Caco-2 (cell line): Measurements from ENCODE around the gene CYREN. TPM values are rescaled to one million over a fixed set of nuclear protein-coding genes. Genes with fewer than 3 reads are reported as not detected.

Experiments
- BruUV-seq: library from RNA; stranded (reverse); fragments of 400-500 nt; replicated peaks from 2 replicates; lab custom pipeline; 2021; lab: Mats Ljungman, UMichigan
- CTCF ChIA-PET: fragments of 300-600 bp; sonication (Branson Sonifier 250); formaldehyde crosslinking; loops from one replicate; lab custom pipeline; 2022; ENCODE audit warnings: antibody characterized with exemption; lab: Charles Lee
- POLR2A ChIA-PET: fragments of 300-600 bp; sonication (Branson Sonifier 250); formaldehyde crosslinking; loops from one replicate; lab custom pipeline; 2022; ENCODE audit warnings: antibody characterized with exemption; lab: Charles Lee
- DNase-seq, 2 experiments: peaks; one replicate each; pipeline versions ENCODE4 v3.0.0 to v3.0.0-alpha.2; 2020 to 2022
- H3K27me3 ChIP-seq: replicated peaks from 2 replicates; pipeline ENCODE4 v1.6.0; 2011; ENCODE audit warnings: low read length; ENCODE audit not compliant: control insufficient read depth, insufficient read depth
- H3K36me3 ChIP-seq: 2 replicates; pipeline ENCODE4 v1.5.1; 2011; ENCODE audit warnings: low read length; ENCODE audit not compliant: control insufficient read depth, insufficient read depth
- H3K4me1 ChIP-seq: fragments of 250-450 bp; sonication (Bioruptor Pico); 2 replicates; pipeline ENCODE4 v1.5.1; 2020; ENCODE audit warnings: mild to moderate bottlenecking
- H3K4me3 ChIP-seq: 2 replicates; pipeline ENCODE4 v1.5.1; 2011; ENCODE audit warnings: low read depth, mild to moderate bottlenecking, control low read depth, low read length
- H3K9me3 ChIP-seq: fragments of 250-450 bp; sonication (Bioruptor Pico); 2 replicates; pipeline ENCODE4 v1.5.1; 2020; ENCODE audit warnings: mild to moderate bottlenecking, moderate library complexity
- H3K27ac Mint-ChIP-seq: one replicate; pipeline ENCODE4 v1.8.0; 2022; ENCODE audit warnings: mixed read lengths; ENCODE audit not compliant: unreplicated experiment
- H3K27me3 Mint-ChIP-seq: one replicate; pipeline ENCODE4 v1.8.0; 2022; ENCODE audit warnings: mixed read lengths; ENCODE audit not compliant: insufficient read depth, unreplicated experiment
- H3K36me3 Mint-ChIP-seq: one replicate; pipeline ENCODE4 v1.8.0; 2022; ENCODE audit warnings: mild to moderate bottlenecking, mixed read lengths; ENCODE audit not compliant: insufficient read depth, unreplicated experiment
- H3K4me1 Mint-ChIP-seq: one replicate; pipeline ENCODE4 v1.8.0; 2022; ENCODE audit warnings: low read depth, mixed read lengths; ENCODE audit not compliant: unreplicated experiment
- H3K4me3 Mint-ChIP-seq: one replicate; pipeline ENCODE4 v1.8.0; 2022; ENCODE audit warnings: mild to moderate bottlenecking, moderate library complexity, mixed read lengths; ENCODE audit not compliant: unreplicated experiment
- H3K9me3 Mint-ChIP-seq: one replicate; pipeline ENCODE4 v1.8.0; 2022; ENCODE audit warnings: mixed read lengths; ENCODE audit not compliant: unreplicated experiment
- intact Hi-C: fragments of 100-400 bp; cut with micrococcal nuclease; formaldehyde crosslinking; loops from one replicate; pipeline ENCODE4 v1.10.0; 2022; ENCODE audit not compliant: unreplicated experiment
- total RNA-seq: library from RNA; stranded (reverse); gene quantifications from 2 replicates; pipeline ENCODE4 v1.2.3, GENCODE V29; 2022
- TF ChIP-seq, protein P1 (sequence below), 2 experiments: fragments of 200-600 bp in 1 of 2; IDR thresholded peaks; 1 replicate in 1 of 2; 2 replicates in 1 of 2; pipeline versions ENCODE4 v1.5.1 to v1.8.0; 2011 to 2022; ENCODE audit warnings: antibody characterized with exemption in 1 of 2, control low read depth in 1 of 2, inconsistent platforms in 1 of 2, low read depth in 1 of 2, low read length in 1 of 2, mild to moderate bottlenecking in 1 of 2, moderate library complexity in 1 of 2; ENCODE audit not compliant: insufficient read depth in 1 of 2, severe bottlenecking in 1 of 2, unreplicated experiment in 1 of 2

Gene CYREN
- total RNA-seq, 1 experiment from 2014 or later: 60.9 TPM

DNA sequence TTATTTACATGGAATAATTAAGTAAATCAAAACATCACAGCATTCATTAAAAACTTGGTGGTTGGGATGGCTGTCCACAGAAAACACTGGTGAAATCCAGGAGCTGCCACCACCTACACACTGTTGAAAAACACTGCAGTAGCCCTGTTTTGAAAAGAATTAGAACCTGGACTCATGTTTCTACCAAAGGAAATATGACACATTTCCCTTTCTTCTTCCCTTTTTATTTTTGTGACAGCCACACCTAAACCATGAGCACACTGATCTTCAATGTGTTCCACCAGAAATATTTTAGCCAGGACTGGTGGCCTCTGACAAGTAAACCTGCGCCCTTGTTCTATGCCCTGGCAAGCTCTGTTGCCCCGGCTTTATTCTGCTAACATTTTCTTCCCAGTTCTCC lies 19.4 kb downstream of the CYREN start:
- Mint-ChIP-seq H3K9me3 (peaks cover 34% of the 10 kb centered on the region), H3K4me1 (peaks cover 21% of the 10 kb centered on the region), H3K4me3 (no peak overlapping the region), H3K36me3 (peaks cover 11% of the 10 kb centered on the region), H3K27ac (no peak overlapping the region), H3K27me3 (no peaks in the 10 kb centered on the region)
- ChIA-PET CTCF (no interaction called here), POLR2A (no interaction called here)
- BruUV-seq: no TSS peak
- H3K4me3 ChIP-seq: no peak overlapping the region
- intact Hi-C loops: no loop called here
- no peaks in the 10 kb centered on the region for H3K27me3 ChIP-seq
- peaks cover 14% of the 10 kb centered on the region for H3K4me1 ChIP-seq
- no peak for DNase-seq
- H3K36me3 ChIP-seq: no peaks in the 10 kb centered on the region
- TF ChIP-seq, protein P1, sequence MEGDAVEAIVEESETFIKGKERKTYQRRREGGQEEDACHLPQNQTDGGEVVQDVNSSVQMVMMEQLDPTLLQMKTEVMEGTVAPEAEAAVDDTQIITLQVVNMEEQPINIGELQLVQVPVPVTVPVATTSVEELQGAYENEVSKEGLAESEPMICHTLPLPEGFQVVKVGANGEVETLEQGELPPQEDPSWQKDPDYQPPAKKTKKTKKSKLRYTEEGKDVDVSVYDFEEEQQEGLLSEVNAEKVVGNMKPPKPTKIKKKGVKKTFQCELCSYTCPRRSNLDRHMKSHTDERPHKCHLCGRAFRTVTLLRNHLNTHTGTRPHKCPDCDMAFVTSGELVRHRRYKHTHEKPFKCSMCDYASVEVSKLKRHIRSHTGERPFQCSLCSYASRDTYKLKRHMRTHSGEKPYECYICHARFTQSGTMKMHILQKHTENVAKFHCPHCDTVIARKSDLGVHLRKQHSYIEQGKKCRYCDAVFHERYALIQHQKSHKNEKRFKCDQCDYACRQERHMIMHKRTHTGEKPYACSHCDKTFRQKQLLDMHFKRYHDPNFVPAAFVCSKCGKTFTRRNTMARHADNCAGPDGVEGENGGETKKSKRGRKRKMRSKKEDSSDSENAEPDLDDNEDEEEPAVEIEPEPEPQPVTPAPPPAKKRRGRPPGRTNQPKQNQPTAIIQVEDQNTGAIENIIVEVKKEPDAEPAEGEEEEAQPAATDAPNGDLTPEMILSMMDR (IDR thresholded peaks at IDR 0.05; ENCODE audit: insufficient read depth in 1 of 2, low read depth in 1 of 2, low read length in 1 of 2, severe bottlenecking in 1 of 2, unreplicated experiment in 1 of 2): no peak
- peaks cover 23% of the 10 kb centered on the region for H3K9me3 ChIP-seq

DNA sequence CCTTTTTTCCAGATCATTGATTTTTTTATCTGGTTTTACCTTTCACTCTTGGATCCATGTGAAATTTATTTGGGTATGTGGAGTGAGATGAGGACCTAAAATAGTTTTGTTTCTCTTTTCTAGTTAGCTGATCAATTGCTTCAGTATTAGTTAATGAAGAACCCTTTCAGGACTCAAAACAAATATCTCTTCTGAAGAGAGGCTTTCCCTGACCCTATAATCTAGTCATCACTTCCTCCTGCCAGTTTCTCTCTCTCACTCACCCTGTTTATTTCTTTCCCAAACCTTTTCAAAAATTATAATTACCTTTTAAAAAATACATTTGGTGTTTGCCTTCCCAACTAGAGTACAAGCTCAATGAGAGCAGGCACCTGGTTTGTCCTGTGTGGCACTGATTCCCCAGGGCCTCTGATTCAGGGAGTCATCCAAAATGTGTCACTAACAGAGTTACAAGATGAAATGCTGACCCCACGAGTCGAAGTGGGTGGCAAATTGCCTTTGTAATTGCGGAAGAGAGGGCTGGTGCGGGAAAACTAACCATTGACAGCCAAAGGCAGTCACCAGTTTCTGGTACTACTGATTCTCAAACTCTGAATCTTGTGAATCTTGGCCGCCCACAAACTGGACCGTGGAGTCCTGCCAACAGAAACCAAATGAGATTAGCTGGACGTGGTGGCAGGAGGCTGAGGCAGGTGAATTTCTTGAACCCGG lies 20.3 kb downstream of the CYREN start:
- Mint-ChIP-seq H3K4me1 (peaks cover 21% of the 10 kb centered on the region), H3K36me3 (peaks cover 11% of the 10 kb centered on the region), H3K4me3 (no peak overlapping the region), H3K27me3 (no peaks in the 10 kb centered on the region), H3K9me3 (peaks cover 25% of the 10 kb centered on the region), H3K27ac (no peak overlapping the region)
- DNase-seq: no peak
- no TSS peak for BruUV-seq
- H3K27me3 ChIP-seq: no peaks in the 10 kb centered on the region
- H3K4me1 ChIP-seq: peaks cover 14% of the 10 kb centered on the region
- H3K36me3 ChIP-seq: no peaks in the 10 kb centered on the region
- intact Hi-C loops: no loop called here
- ChIA-PET POLR2A (no interaction called here), CTCF (no interaction called here)
- H3K9me3 ChIP-seq: peaks cover 18% of the 10 kb centered on the region
- TF ChIP-seq, protein P1 (IDR thresholded peaks at IDR 0.05; ENCODE audit: insufficient read depth in 1 of 2, low read depth in 1 of 2, low read length in 1 of 2, severe bottlenecking in 1 of 2, unreplicated experiment in 1 of 2): no peak
- H3K4me3 ChIP-seq: no peak overlapping the region

DNA sequence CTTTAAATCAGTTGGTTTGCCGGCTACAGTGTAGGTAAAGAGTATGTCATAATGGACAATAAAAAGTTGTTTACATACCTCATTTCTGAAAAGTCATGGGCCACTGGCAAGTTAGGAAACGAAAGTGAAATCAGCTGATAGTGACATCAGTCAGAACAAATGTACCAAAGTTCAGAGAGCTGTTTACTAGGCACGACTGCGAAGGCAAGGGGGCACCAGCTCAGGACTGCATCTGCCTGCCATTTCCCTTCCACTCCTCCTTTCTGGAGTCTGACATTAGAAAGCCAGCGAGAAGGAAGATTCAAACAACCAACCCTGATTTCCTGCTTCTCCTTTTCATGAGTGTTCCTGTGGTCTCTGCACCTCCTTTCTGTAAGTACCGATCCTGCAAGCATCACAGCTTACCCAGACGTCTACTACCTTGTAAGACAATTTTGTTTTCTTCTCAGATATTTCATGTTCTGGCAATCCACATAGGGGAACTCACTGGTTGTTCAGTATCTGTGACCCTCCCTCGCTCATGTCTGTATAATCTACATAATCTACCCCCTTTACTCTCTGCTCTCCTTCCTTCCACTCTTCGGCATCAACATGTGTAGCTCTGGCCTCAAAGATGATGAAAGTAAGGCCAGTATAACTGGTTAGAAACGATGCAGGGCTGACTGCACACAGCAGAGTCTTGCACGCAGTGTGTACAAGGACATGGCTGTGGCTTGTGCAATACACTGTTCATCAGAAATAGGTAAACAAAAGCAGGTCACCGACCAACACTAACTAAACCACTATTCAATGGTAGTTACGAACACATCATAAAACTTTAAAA lies 22.4 kb downstream of the CYREN start, which contains the start of gene TMEM140:
Gene TMEM140 (plus strand): TSS at position 174 of the 823 bp plus-strand sequence. CDS start 16,370 bp downstream, outside the sequence.
- peaks cover 14% of the 10 kb centered on the region for H3K4me1 ChIP-seq
- CTCF ChIA-PET: interaction anchor here (0.8 to 1.2 kb wide), 3 partner anchors 16 to 162 kb away, joined by 3 to 5 read pairs (median 4); partner anchors contain the start of gene AGBL3
- BruUV-seq: TSS peak; percentile 58
- TF ChIP-seq, protein P1 (IDR thresholded peaks at IDR 0.05; ENCODE audit: insufficient read depth in 1 of 2, low read depth in 1 of 2, low read length in 1 of 2, severe bottlenecking in 1 of 2, unreplicated experiment in 1 of 2): no peak
- no peaks in the 10 kb centered on the region for H3K9me3 ChIP-seq
- no peaks in the 10 kb centered on the region for H3K27me3 ChIP-seq
- Mint-ChIP-seq H3K4me1 (peaks cover 21% of the 10 kb centered on the region), H3K27ac (peak within 1 kb of the TSS; percentile 86), H3K9me3 (peaks cover 10% of the 10 kb centered on the region), H3K36me3 (peaks cover 6% of the 10 kb centered on the region), H3K4me3 (peak within 1 kb of the TSS; percentile 79), H3K27me3 (no peaks in the 10 kb centered on the region)
- intact Hi-C loops: loop anchor here (1.0 kb wide), 4 partner anchors 22 to 162 kb away; partner anchors contain the start of genes AGBL3 and CYREN
- DNase-seq: peak; percentile 63 to 74
- H3K36me3 ChIP-seq: no peaks in the 10 kb centered on the region
- peak within 1 kb of the TSS; percentile 33 for H3K4me3 ChIP-seq
- POLR2A ChIA-PET: interaction anchor here (0.6 to 0.9 kb wide), 2 partner anchors 16 to 162 kb away, joined by 4 read pairs; partner anchors contain the start of gene AGBL3
